Suprapubic skin (tissue), 3 donors: ENCODE results near the gene EVX1.

Source experiments
- CTCF ChIP-seq, 2 donors: fragments of 200-600 bp in 1 of 2; fragments of 450-650 bp in 1 of 2; sonication (generic) in 1 of 2; IDR thresholded peaks; one replicate each; pipeline ENCODE4 v1.5.1; 2016 to 2019; ENCODE audit warnings: antibody characterized with exemption in 2 of 2, mild to moderate bottlenecking in 1 of 2, moderate library complexity in 1 of 2
- POLR2A ChIP-seq, 2 donors: fragments of 450-650 bp; IDR thresholded peaks; one replicate each; pipeline ENCODE4 v1.6.1; 2017; ENCODE audit warnings: antibody characterized with exemption in 2 of 2, mild to moderate bottlenecking in 2 of 2, moderate library complexity in 2 of 2

GRCh38 chr7:27249724-27250556, 7.3 kb downstream of the EVX1 start:
- TF ChIP-seq CTCF (IDR thresholded peaks at IDR 0.05) = no peak
- no peak for TF ChIP-seq POLR2A (IDR thresholded peaks at IDR 0.05)
